Measurements from ENCODE around the gene SLC30A9. TPM values are rescaled to one million over a fixed set of nuclear protein-coding genes. Genes with fewer than 3 reads are reported as not detected.

SLC30A9 gene
- polyA plus RNA-seq, 1 of the 3 experiments (the other 2 are of a cell fraction) = 34.2 TPM

GRCh38 chr4:41992967-41993857 lies 2.9 kb downstream of the SLC30A9 start:
- Histone ChIP-seq H3K9me3 (no peaks in the 10 kb centered on the region), H3K4me3 (ENCODE audit: low read depth in 2 of 2, low read length in 1 of 2) (no peak overlapping the region), H3K36me3 (replicated peaks in 1 of 2; ENCODE audit: control insufficient read depth in 1 of 2, insufficient read depth in 2 of 2, low read length in 1 of 2) (peaks cover 6% of the 10 kb centered on the region in 2 experiments), H3K4me2 (peak overlapping the region; percentile 76; the same call in 1 of the 2 replicates), H2AFZ (ENCODE audit: low read depth) (no peak overlapping the region; the same call in 1 of the 2 replicates), H3F3A (replicated peaks; ENCODE audit: insufficient read depth) (no peaks in the 10 kb centered on the region), H3K79me2 (ENCODE audit: insufficient read depth) (peaks cover 92% of the 10 kb centered on the region), H3K9ac (no peak overlapping the region), H3K9me2 (no peaks in the 10 kb centered on the region), H3K27me3 (ENCODE audit: insufficient read depth) (no peaks in the 10 kb centered on the region), H4K20me1 (ENCODE audit: insufficient read depth) (peaks cover 23% of the 10 kb centered on the region), H3K4me1 (ENCODE audit: control insufficient read depth in 1 of 2, insufficient read depth in 2 of 2, low read depth in 1 of 2, low read length in 1 of 2) (peaks cover 16 to 17% of the 10 kb centered on the region in 2 experiments; a peak in 3 of 4 replicates), H3K27ac (ENCODE audit: low read depth in 2 of 2, low read length in 1 of 2) (no peak overlapping the region)
- DNase-seq = no peak
- POLR2A ChIA-PET = no interaction called here
- TF ChIP-seq ZBTB33 (IDR thresholded peaks at IDR 0.05; ENCODE audit: borderline replicate concordance, low read depth) (no peak), USF1 (IDR thresholded peaks at IDR 0.05; ENCODE audit: borderline replicate concordance, low read depth) (no peak), CHD2 (IDR thresholded peaks at IDR 0.05; ENCODE audit: low read length, partially characterized antibody) (no peak), RAD21 (IDR thresholded peaks at IDR 0.05; ENCODE audit: low read length) (no peak), SIN3A (IDR thresholded peaks at IDR 0.05; ENCODE audit: borderline replicate concordance, low read depth, low read length) (no peak), YY1 (IDR thresholded peaks at IDR 0.05; ENCODE audit: low read depth) (no peak), NRF1 (IDR thresholded peaks at IDR 0.05; ENCODE audit: low read depth, low read length) (no peak), POLR2AphosphoS5 (IDR thresholded peaks at IDR 0.05; ENCODE audit: low read depth, low read length) (no peak), TAF1 (IDR thresholded peaks at IDR 0.05; ENCODE audit: borderline replicate concordance, low read depth, low read length) (no peak), MXI1 (IDR thresholded peaks at IDR 0.05; ENCODE audit: low read depth, low read length) (no peak), SMC3 (IDR thresholded peaks at IDR 0.05; ENCODE audit: low read depth, low read length) (no peak), FOSL2 (IDR thresholded peaks at IDR 0.05; ENCODE audit: borderline replicate concordance, low read depth) (no peak), EP300 (IDR thresholded peaks at IDR 0.05; ENCODE audit: borderline replicate concordance in 1 of 2, low read depth in 1 of 2, low read length in 1 of 2) (no peak), MEF2A (IDR thresholded peaks at IDR 0.05; ENCODE audit: borderline replicate concordance, low read depth) (no peak), RCOR1 (IDR thresholded peaks at IDR 0.05; ENCODE audit: low read length) (no peak)
- CTCF ChIA-PET = no interaction called here
- WGBS (ENCODE audit: low lambda C conversion rate) = 76% methylated on average over 4 of the region's 4 CpGs

Data from SK-N-SH (cell line).